Measurements from ENCODE around the gene C16orf89.
"Not testable (repeated sequence)": the region's sequence is repeated elsewhere in the genome, so short reads cannot be mapped to it uniquely, and the experiment has no call there.

C16orf89 gene

DNA sequence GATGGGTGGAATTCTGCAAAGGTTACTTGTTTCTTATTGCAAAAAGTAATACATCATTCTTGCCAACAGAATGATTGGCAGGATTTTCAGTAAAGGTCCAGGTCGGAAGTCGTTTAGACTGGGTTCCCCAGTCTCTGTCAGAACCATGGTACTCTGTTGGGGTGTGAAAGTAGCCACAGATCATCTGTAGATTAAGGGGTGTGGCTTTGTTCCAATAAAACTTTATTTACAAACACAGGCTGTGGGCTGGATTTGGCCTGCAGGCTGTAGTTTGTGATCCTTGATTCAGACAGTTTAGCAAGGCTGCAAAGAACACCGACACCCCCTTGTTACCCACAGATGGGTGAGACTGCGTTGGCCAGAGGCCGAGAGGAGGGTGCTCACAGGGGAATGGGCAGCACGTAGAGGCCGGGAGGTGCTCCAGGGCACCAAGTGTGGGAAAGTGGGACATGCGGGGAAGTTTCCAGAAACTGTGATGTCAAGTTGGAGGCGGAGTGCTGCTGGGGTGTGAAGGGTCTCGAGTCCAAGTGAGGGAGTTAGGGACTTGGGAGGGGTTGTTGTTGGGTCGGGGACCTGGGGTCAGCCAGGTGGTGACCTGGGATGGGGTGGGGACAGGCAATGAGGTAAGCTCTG lies 18.5 kb upstream of the C16orf89 start:
- not testable (repeated sequence) for DNase-seq

DNA sequence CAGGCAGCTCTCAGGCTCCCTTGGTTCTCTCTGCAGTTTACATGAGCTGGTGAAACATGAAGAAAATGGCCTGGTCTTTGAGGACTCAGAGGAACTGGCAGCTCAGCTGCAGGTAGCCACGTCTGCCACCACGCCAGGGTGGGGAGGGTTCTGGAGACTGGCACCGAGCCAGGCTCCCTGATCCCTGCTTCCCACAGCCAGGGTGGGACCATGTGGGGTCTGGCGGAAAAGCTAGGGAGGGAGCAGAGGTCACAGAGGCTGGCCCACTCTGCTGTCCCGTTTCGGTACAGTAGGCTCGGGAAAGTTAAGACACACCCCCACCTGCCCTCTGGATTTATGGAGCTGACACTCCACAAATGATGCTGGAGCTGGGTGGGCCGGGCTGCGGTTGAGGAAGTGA lies 17.9 kb upstream of the C16orf89 start:
- not testable (repeated sequence) for DNase-seq

DNA sequence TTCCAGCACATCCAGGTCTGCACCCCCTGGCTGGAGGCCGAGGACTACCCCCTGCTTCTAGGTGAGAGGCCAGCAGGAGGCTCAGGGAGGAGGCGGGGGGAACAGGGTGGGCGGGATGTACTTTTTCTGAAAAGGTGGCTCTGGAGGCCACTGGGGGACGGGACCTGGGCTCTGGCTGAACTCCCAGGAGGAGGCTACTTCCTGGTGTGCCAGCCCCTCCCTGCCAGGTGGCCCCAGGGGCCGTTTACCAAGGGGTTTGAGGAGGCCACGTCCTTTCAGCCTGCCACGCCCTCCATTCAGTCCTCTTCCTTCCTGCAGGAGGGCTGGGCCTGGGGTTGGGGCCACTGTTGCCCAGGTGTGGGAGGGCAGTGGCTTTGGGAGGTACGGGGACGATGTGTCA lies 15.2 kb upstream of the C16orf89 start:
- not testable (repeated sequence) for DNase-seq

DNA sequence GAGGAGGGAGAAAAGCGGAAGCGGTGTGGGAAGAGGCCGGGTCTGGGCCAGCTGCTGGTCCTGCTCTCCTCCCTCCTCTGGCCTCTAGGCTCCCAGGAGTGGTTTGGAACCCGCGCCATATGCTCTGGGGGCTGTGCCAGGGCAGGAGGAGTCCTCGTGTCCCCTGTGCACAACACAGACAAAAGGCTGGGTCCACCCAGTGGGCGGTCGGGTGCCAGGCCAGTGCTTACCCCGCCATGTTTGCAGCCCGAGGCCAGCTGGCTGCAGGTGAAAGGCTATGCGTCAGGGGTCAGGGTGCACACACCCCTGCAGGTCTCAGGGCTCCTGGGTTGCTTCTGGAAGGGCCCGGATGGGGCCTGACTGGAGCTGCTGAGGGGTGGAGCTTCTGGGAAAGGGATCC lies 14.7 kb upstream of the C16orf89 start:
- DNase-seq = not testable (repeated sequence)

DNA sequence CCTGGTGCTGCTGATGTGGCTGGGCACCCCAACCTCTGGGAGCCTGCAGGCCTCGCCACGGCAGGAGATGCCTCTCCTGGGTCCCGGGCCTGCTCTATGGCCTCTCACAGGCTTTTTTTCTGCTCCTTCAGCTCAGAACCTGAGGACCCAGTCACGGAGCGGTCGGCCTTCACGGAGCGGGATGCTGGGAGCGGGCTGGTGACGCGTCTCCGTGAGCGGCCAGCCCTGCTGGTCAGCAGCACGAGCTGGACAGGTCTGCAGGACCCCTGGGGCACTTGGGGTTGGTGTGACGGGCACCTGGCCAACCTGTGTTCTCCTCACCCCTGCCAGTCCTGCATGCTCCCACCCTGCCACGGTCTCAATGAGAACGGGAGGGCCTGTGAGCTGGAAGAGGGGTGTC lies 12.9 kb upstream of the C16orf89 start:
- no peak for DNase-seq

DNA sequence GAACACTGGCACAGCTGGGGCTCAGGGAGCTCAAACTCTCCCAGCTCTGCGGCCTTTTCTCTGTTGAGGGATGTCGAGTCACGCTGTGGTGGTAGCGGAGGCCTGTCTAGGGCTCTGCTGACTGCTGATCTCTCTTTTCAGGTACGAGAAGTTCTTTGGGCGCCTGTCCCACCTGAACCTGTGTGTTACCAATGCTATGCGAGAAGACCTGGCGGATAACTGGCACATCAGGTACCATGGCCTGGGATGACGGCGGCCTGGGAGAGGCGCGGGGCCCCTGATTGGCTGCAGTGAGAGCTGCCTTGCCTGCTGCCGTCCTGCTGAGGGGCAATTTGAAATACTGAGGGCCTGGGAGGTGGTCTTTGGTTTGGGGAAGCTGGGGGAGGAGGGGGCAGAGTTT lies 11.5 kb upstream of the C16orf89 start:
- DNase-seq = no peak

DNA sequence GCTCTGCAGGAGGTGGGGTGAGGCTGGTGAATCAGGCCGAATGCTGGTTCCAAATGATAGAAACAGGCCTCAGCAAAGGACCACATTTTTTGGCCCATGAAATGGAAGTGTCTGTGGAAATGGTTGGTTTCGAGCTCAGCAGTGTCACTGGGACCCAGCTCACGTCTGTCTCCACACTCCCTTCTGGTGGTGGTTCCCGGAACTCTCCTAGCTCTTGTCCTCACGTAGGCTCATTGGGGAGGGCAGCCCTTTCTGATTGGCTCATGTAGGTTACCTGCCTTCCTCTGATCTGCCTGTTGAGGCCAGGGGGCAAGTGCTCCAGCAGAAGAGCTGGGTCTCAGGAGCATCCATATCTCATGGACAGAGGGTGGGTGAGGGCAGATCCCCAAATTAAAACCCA lies 9.9 kb upstream of the C16orf89 start:
- no peak for DNase-seq

DNA sequence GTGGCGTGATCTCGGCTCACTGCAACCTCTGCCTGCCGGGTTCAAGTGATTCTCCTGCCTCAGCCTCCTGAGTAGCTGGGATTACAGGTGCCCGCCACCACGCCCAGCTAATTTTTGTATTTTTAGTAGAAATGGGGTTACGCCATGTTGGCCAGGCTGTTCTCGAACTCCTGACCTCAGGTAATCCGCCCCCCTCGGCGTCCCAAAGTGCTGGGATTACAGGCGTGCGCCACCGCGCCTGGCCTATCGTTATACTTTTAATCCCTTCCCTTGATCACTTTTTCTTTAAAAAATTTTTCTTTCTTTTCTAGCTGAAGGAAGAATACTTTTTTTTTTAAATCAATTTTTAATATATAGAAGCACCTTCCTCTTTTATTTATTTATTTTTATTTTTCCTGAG lies 8.0 kb upstream of the C16orf89 start:
- DNase-seq = not testable (repeated sequence)

DNA sequence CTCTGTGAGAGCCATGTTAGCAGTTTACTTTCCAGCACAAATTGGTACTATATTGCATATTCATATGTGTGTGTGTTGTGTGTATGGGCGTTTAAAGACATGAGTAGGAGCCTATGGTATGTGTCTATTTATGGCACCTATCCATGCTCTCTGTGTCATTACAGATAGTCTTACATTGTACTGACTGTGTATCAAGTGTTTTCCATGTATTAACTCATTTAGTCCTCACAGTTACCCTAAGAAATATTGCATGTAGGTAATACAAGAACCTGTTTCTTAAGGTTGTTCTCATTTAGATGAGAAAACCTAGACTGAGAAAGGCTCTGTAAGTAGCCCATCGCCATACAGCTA lies 7.5 kb upstream of the C16orf89 start:
- DNase-seq = no peak

DNA sequence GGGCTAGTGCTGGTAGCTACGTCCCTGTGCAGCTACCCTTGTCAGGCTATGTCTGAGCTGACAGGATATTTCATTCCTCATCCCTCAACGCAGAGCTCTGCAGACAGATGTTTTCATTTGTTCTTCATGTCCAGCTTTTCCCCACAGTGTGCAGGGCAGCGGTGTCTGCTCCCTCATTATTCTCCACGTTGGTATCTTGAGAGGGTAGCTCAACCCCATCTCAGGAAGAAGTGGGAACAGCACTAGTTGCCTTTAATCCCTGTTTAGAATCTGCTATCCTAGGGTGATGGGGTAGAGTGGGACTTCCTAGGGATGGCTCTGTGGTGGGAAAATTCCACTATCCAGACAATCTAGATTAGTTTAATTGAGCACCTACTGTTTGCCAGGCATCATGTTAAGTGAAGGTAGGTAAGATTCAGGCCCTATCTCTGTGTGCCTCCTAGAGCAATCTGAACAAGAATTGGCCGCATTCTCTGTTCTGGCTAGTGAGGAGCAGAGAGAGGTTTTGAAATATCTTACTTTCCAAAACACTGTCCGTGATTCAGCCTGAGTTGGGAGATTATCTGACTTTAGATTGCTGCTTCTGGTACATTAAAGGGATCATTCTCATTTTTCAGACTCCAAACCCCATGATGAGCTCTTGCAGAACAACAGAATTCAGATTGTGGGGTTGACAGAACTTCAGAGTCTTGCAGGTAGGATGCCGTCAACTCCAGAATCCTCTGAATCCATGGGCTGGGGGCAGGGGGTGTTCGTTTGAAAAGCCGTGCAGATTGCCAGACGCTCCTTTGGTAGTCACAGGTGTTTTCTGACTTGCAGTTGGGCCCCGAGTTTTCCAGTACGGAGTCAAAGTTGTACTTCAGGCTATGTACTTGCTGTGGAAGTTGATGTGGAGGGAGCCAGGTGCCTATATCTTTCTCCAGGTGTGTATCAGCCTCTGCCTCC lies 6.8 kb upstream of the C16orf89 start:
- no peak for DNase-seq

DNA sequence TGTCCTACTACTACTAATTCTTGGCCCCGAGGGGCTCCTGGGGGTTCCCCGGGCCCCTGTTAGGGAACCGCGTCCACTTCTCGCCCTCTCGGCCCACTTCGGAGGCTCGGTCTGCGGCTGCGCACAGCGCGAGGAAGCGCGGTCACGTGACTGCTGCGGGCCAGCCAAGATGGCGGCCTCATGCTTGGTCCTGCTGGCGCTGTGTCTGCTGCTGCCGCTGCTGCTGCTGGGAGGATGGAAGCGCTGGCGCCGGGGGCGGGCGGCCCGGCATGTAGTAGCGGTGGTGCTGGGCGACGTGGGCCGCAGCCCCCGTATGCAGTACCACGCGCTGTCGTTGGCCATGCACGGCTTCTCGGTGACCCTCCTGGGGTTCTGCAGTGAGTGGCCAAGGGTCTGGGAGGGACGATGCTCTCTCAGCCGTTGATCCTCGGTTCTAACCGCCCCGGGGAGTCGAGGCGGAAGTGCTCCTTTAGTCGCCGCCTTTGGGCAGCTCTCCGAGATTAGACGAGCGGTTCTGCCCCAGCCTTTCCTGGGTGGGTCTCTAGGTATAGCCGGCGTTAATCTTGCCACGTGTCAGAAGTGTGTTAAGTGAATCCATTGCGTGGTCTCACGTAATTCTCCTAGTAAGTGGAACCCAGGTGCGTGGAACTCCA lies 6.1 kb upstream of the C16orf89 start, which contains the start of gene ALG1:
Gene ALG1, plus strand, starts transcription at position 163 of the 653 bp plus-strand sequence. Its CDS starts 7 bp downstream, at position 170.
- DNase-seq = peak; percentile 92

DNA sequence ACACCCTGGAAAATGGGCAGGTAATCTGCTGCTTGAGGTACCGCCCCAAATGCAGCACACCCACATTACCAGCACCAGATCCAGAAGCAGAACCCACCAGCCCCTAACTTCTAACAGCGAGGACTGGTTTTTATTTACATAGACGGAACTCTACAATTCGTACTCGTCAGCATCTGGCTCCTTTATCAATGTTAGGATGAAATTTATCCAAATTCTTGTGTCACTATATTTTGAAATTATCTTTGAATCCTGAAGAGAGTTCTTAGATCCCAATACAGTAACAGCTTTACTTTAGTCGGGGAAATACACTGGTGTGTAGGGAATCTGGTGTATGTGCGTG lies 5.6 kb upstream of the C16orf89 start:
- no peak for DNase-seq

DNA sequence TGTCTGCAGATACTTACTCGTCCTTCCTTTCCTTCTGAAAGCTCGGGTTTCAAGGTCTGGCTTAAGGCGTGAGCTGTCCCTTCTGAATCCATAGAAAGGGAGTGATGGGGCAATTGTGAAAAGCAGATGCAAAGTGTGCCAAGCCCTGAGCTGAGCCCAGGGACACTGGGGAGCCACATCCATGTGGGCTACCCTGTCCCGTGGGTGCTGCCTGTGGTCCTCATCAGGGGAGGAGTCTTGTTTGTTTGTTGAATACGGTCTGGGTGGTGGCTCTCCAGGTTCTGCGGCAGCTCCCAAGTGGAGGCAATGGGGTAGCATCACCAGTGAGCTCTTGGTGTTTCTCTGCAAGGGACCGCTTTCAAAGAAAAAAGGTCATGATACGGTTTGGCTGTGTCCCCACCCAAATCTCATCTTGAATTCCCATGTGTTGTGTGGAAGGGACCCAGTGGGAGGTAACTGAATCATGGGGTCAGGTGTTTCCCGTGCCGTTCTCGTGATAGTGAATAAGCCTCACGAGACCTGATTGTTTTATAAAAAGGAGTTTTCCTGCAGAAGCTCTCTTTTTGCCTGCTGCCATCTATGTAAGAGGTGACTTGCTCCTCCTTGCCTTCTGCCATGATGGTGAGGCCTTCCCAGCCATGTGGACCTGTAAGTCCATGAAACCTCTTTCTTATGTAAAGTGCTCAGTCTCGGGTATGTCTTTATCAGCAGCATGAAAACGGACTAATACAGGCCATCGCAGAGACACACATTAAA lies 4.9 kb upstream of the C16orf89 start:
- no peak for DNase-seq

DNA sequence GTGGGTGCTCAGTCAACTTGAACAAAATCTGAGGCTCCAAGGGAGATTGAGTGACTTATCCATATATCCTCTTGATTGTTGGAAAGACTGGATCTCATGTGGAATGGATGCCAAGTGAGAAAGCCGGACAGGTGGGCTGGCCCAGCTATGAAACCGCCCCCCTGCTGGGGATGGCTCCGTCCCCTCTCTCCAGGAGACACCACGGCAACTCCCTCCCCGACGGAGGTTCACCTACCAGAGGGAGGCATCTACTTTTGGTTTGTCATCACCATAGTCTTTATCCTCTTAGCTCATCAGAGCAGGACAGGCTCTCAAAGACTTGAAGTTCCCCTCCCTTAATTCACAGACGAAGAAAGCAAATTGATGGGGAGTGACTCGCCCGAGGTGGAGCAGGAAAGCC lies 4.1 kb upstream of the C16orf89 start:
- DNase-seq = no peak

DNA sequence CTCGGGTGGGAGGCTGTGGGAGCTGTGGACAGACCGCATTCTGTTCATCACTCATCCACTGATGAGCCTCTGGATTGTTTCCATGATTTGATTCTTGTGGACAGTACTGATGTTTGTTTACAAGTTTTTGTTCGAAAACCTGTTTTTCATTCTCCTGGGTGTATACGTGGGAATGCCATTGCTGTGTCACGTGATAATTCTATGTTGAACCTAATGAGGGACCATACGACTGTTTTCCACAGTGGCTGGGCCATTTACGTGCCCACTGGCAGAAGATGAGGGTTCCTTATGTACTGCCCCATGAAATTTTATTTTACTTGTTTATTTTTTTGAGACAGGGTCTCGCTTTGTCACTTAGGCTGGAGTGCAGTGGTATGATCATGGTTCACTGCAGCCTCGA lies 3.3 kb upstream of the C16orf89 start:
- no peak for DNase-seq

DNA sequence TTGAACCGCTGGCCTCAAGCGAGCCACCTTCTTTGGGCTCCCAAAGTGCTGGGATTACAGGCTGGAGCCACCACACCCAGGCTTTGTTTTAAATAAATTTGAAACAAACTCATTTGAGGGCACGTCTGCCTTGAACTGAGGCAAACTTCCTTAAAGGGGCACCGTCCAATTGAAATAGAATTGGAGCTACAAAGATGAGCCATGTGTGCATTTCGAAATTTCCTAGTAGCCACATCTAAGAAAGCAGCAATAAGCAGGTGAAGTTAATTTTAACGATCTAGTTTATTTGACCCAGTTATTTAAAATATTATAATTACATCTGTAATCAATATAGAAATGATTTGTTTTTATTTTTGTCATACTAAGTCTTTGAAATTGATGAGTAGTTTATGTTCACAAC lies 755 bp upstream of the C16orf89 start:
- no peak for DNase-seq

DNA sequence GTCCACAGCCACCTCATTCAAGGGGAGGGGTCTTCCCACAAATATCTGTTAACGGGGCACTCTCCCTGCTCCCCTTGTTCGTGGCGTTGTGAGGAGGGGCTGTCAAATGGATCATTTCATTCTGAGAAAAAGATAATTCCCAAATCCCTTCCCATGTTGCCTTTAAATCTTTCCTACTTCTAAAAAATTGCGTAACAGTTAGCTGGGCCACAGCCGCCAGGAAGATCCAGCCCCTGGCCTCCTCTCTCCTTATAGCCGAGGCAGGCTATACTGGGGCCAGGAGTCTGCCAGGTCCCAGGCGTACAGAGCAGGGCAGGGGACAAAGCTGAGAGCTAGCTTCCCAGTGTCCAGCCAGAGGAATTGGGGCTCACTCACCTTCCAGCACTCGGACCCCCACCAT lies 430 bp downstream of the C16orf89 start:
- DNase-seq = no peak

DNA sequence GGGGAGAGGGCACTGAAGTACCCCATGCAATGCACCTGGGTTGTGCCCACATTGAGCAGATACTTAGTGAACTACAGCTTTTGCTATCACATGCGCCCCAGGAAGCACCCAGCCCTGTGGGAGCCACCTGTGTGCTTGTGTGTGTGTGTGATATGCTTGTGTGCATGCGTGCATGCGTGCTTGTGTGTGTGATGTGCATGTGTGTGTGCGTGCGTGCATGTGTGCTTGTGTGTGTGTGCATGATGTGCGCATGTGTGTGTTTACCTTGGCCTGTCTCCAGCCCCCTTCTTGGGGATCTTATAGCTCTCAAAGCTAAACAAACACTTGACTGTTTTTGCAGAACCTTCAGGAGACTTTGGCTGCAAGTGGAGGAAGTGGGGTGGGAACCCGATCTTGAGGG lies 841 bp downstream of the C16orf89 start:
- DNase-seq = no peak

DNA sequence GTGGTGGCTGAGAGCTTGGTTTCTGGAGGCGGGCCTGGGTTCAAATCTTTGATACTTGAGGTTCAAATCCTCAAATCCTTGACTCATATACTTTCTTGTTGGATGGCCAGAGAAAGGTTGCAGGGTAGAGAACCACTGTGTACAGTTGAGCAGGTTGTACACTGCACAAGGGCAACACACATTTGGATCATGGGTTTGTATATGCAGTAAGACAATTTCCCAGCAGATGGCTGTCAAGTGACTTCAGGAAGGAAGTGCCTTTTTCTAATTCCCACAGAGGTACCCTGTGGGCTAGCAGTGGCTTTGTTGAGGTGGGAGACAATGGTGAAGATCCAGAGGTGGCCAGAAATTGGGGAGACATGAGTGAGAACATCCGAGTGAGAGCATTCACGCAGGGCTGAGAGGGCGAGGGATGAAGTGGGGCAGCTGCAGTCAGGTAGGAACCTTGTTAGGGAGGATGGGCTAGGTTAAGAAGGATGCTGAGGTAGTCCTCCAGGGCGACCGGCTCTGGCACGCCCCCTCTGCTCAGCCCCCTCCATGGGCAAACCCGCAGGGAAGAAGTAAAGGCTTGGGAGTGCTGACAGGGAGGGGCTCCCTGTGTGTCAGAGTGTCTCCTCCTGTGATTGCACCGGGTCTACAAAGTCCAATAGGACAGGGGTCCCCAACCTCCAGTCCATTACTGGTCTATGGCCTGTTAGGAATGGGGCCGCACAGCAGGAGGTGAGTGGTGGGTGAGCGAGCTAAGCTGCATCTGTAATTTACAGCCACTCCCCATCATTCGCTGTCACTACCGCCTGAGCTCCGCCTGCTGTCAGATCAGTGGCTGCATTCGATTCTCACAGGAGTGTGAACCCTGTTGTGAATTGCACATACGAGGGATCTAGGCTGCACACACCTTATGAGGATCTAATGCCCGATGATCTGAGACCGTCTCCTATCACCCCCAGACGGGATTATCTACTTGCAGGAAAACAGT lies 2.7 kb downstream of the C16orf89 start:
- DNase-seq = no peak

DNA sequence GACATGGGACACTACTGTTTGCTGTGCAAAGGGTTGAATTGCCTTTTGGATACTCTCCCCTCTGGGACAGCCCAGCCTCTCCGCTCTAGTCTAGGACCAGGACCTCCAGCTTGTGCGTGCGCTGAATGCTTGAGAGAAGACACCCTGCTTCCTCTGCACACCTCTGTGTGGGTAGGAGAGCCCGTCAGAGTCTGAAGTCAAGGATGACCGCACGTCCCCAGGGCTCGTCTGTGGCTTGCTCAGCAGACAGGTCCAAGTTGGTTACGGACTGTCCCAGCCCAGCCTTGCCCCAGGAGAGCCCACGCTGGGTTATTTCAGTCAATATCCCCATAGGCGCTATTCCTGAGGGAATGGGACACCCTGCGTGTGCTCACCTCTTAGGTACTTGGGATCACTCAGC lies 3.7 kb downstream of the C16orf89 start:
- DNase-seq = no peak

DNA sequence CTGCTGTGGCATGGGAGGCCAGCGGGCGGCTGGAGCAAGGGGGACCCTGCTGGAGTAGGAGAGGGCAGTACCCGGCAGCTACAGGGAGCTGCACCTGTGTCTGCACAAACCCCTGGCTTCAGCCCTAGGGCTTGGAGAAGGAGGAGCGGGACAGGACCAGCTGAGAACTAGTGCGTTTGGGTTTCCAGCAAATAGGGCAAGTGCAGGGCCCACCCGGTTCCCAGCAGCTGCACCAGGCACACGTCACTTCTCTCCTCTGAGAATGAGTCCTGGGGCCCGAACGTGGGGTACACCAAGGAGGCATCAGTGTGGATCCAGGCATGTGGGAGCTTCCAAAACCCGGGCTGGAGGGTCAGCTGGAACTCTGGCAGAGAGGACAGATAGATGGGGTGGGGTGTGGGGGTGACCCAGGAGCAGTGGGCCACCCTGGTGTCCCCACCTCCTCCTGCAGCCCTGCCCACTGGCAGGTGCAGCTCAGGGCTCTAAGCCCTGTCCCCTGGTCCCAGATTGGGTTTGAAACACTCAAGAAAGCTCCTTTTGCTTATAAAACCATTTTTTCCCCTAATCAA lies 5.6 kb downstream of the C16orf89 start:
- no peak for DNase-seq

All from CD4-positive, alpha-beta T cell treated with Interleukin-17A for 1 hour (primary cell).